Fibroblast of lung (primary cell): ENCODE results near the gene SEC31A. TPM values are rescaled to one million over a fixed set of nuclear protein-coding genes. Genes with fewer than 3 reads are reported as not detected.
"Not testable (repeated sequence)": the region's sequence is repeated elsewhere in the genome, so short reads cannot be mapped to it uniquely, and the experiment has no call there.

Experiments
- DNase-seq, 2 donors: peaks; one replicate each; pipeline versions ENCODE4 v3.0.0 to v3.0.0-alpha.2; 2010; ENCODE audit warnings: low read depth in 2 of 2
- H2AFZ ChIP-seq: 2 replicates; pipeline ENCODE4 v1.5.1; 2012; ENCODE audit warnings: low read length, control low read depth, inconsistent platforms
- H3K27ac ChIP-seq: 2 replicates; pipeline ENCODE4 v1.5.1; 2011; ENCODE audit warnings: low read length, control low read depth; ENCODE audit not compliant: insufficient read depth
- H3K27me3 ChIP-seq: 2 replicates; pipeline ENCODE4 v1.5.1; 2011; ENCODE audit warnings: mild to moderate bottlenecking, low read length; ENCODE audit not compliant: control insufficient read depth, insufficient read depth
- H3K36me3 ChIP-seq: 2 replicates; pipeline ENCODE4 v1.5.1; 2011; ENCODE audit warnings: low read length; ENCODE audit not compliant: control insufficient read depth, insufficient read depth
- H3K4me1 ChIP-seq: 2 replicates; pipeline ENCODE4 v1.5.1; 2011; ENCODE audit warnings: low read length; ENCODE audit not compliant: control insufficient read depth, insufficient read depth; ENCODE audit errors: extremely low read depth
- H3K4me2 ChIP-seq: 2 replicates; pipeline ENCODE4 v1.5.1; 2011; ENCODE audit warnings: low read length, control low read depth; ENCODE audit not compliant: insufficient read depth; ENCODE audit errors: extremely low read depth
- H3K4me3 ChIP-seq, 4 experiments: fragments of 200-600 bp in 1 of 4; sonication (generic) in 1 of 4; replicated peaks in 1 of 4; 2 replicates each; pipeline ENCODE4 v1.5.1; 2011 to 2016; ENCODE audit warnings: low read length in 4 of 4, low read depth in 3 of 4, mild to moderate bottlenecking in 3 of 4, control low read depth in 2 of 4, inconsistent platforms in 1 of 4, mixed read lengths in 1 of 4; ENCODE audit not compliant: insufficient read depth in 1 of 4; ENCODE audit errors: control extremely low read depth in 1 of 4
- H3K79me2 ChIP-seq: 2 replicates; pipeline ENCODE4 v1.5.1; 2012; ENCODE audit warnings: mild to moderate bottlenecking, low read length, inconsistent platforms; ENCODE audit not compliant: control insufficient read depth, insufficient read depth
- H3K9ac ChIP-seq: 2 replicates; pipeline ENCODE4 v1.5.1; 2011; ENCODE audit warnings: mild to moderate bottlenecking, low read length, control low read depth; ENCODE audit not compliant: insufficient read depth
- H3K9me3 ChIP-seq: 2 replicates; pipeline ENCODE4 v1.5.1; 2012; ENCODE audit warnings: low read depth, low read length; ENCODE audit not compliant: control insufficient read depth, insufficient read depth
- H4K20me1 ChIP-seq: 2 replicates; pipeline ENCODE4 v1.5.1; 2011; ENCODE audit warnings: low read length; ENCODE audit not compliant: control insufficient read depth, insufficient read depth; ENCODE audit errors: extremely low read depth
- CTCF ChIP-seq, 2 donors: IDR thresholded peaks in 1 of 2; conservative IDR thresholded peaks in 1 of 2; 1 replicate in 1 of 2; 2 replicates in 1 of 2; pipeline ENCODE4 v1.5.1; 2011 to 2012; ENCODE audit warnings: low read length in 2 of 2, control low read depth in 1 of 2, inconsistent platforms in 1 of 2, low read depth in 1 of 2, mild to moderate bottlenecking in 1 of 2
- EZH2 ChIP-seq: IDR thresholded peaks from 2 replicates; pipeline ENCODE4 v1.5.1; 2012; ENCODE audit warnings: low read length, control low read depth, mild to moderate bottlenecking; ENCODE audit errors: missing control alignments
- polyA plus RNA-seq, 2 donors: library from polyadenylated mRNA; depleted of rRNA in 1 of 2; stranded (reverse) in 1 of 2; unstranded in 1 of 2; fragments of >200 nt; gene quantifications; 2 replicates each; pipeline ENCODE4 v1.2.1, GENCODE V29; 2011 to 2012; ENCODE audit warnings: missing spikeins in 1 of 2
- total RNA-seq: library from RNA; depleted of rRNA; stranded (reverse); fragments of >200 nt; gene quantifications from 2 replicates; pipeline ENCODE4 v1.2.1, GENCODE V29; 2014

SEC31A gene
- total and polyA plus RNA-seq, 2 donors (not counting 1 experiment from before 2014, with no cell fraction given) = 342 to 472 TPM

DNA sequence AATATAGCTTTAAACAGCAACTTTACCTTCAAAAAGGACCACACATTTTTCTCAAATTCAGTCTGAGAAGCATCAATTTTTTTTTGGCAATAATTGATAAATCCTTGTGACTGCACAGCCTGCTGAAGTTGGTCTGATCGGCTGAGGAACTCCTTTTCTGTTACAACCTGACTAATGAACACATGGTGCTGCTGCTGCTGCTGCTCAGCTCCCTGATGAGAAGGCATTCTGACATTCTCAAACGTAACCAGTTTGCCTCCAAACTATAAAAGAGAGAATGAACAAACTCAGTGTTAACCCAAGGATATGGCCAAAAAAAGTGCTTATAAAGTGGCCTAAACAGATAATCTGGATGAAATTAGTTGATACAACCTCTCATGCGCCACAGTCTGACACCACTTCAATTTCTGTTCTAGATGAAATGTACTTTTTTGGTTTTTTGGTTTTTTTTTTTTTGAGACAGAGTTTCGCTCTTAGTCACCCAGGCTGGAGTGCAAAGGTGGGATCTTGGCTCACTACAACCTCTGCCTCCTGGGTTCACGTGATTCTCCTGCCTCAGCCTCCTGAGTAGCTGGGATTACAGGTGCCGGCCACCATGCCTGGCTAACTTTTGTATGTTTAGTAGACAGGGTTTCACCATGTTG lies 26.5 kb downstream of the SEC31A start:
- Histone ChIP-seq H3K9ac (no peak overlapping the region), H4K20me1 (no peaks in the 10 kb centered on the region), H3K9me3 (no peaks in the 10 kb centered on the region), H3K27me3 (no peaks in the 10 kb centered on the region), H3K4me2 (no peak overlapping the region), H3K79me2 (peaks cover 17% of the 10 kb centered on the region), H3K4me1 (peaks cover 5% of the 10 kb centered on the region), H2AFZ (no peak overlapping the region), H3K27ac (peak overlapping the region; percentile 75), H3K36me3 (peaks cover 10% of the 10 kb centered on the region), H3K4me3 (no peak overlapping the region)
- no peak for TF ChIP-seq CTCF (conservative IDR thresholded peaks at IDR 0.05 in 1 of 2, IDR thresholded peaks at IDR 0.05 in 1 of 2; ENCODE audit: low read depth in 1 of 2, low read length in 2 of 2)
- no peak for TF ChIP-seq EZH2
- no peak for DNase-seq

DNA sequence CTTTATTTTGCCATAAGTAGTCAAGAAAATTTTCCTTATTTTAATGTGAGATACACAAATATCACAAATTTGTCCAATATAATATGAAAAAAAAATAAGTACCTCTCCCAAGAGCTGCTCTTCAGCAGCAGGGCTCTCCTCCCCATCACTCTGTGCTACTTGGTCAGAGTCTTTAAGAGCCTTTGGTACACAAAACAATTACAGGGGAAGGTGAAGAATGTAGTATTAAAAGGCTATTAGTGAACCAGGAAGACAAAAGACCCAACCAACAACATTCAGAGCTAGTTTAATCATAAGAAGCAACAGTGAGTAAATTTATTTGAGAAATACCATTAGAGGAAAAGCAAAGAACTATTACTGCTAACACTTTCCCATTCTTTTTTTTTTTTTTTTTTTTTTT lies 29.4 kb downstream of the SEC31A start:
- Histone ChIP-seq H4K20me1 (no peaks in the 10 kb centered on the region), H3K4me2 (no peak overlapping the region), H3K79me2 (peaks cover 16% of the 10 kb centered on the region), H2AFZ (no peak overlapping the region), H3K36me3 (peaks cover 13% of the 10 kb centered on the region), H3K9ac (no peak overlapping the region), H3K4me1 (peaks cover 5% of the 10 kb centered on the region), H3K27me3 (no peaks in the 10 kb centered on the region), H3K9me3 (no peaks in the 10 kb centered on the region), H3K4me3 (no peak overlapping the region), H3K27ac (no peak overlapping the region)
- TF ChIP-seq CTCF (conservative IDR thresholded peaks at IDR 0.05 in 1 of 2, IDR thresholded peaks at IDR 0.05 in 1 of 2; ENCODE audit: low read depth in 1 of 2, low read length in 2 of 2) = no peak
- TF ChIP-seq EZH2 = no peak
- no peak for DNase-seq

GRCh38 chr4:82860487-82860886 lies 30.5 kb downstream of the SEC31A start:
- H2AFZ ChIP-seq, H3K27me3 ChIP-seq, H3K4me1 ChIP-seq, H3K9me3 ChIP-seq, H3K4me2 ChIP-seq, H3K9ac ChIP-seq, H3K27ac ChIP-seq, DNase-seq, H3K4me3 ChIP-seq, H4K20me1 ChIP-seq: not testable (repeated sequence)
- peaks cover 16% of the 10 kb centered on the region for H3K79me2 ChIP-seq
- H3K36me3 ChIP-seq = peaks cover 13% of the 10 kb centered on the region
